NCI-H510A (cell line): ENCODE measurements around the gene BAZ1B.
"Not testable (repeated sequence)": the region's sequence is repeated elsewhere in the genome, so short reads cannot be mapped to it uniquely, and the experiment has no call there.

Experiments
- DNase-seq: peaks from one replicate; lab custom pipeline; 2025; lab: John Stamatoyannopoulos, UW

The BAZ1B gene

GRCh38 chr7:73443548-73444255 lies 78.4 kb downstream of the BAZ1B start:
- DNase-seq = no peak

- no peak for DNase-seq
Observed at GRCh38 chr7:73442903-73443500, 79.1 kb downstream of the BAZ1B start.

GRCh38 chr7:73442222-73442902 lies 79.7 kb downstream of the BAZ1B start:
- peak; percentile 55 for DNase-seq

- no peak for DNase-seq
Observed at GRCh38 chr7:73439410-73439704, 82.7 kb downstream of the BAZ1B start.

- no peak for DNase-seq
Observed at GRCh38 chr7:73438547-73439409, 83.3 kb downstream of the BAZ1B start.

- no peak for DNase-seq
Observed at GRCh38 chr7:73437621-73438416, 84.3 kb downstream of the BAZ1B start.

GRCh38 chr7:73437091-73437490 lies 85.0 kb downstream of the BAZ1B start:
- no peak for DNase-seq

- DNase-seq = no peak
Observed at GRCh38 chr7:73436031-73436929, 85.8 kb downstream of the BAZ1B start.

GRCh38 chr7:73435471-73436009 lies 86.6 kb downstream of the BAZ1B start:
- DNase-seq = no peak

GRCh38 chr7:73434701-73435069 lies 87.4 kb downstream of the BAZ1B start:
- DNase-seq = no peak

GRCh38 chr7:73433924-73434700 lies 88.0 kb downstream of the BAZ1B start:
- DNase-seq = no peak

GRCh38 chr7:73432676-73433075 lies 89.4 kb downstream of the BAZ1B start:
- DNase-seq = no peak

GRCh38 chr7:73431041-73431835 lies 90.9 kb downstream of the BAZ1B start:
- no peak for DNase-seq

GRCh38 chr7:73430540-73430939 lies 91.6 kb downstream of the BAZ1B start:
- not testable (repeated sequence) for DNase-seq

- no peak for DNase-seq
Observed at GRCh38 chr7:73429622-73430505, 92.2 kb downstream of the BAZ1B start.

- DNase-seq = peak; percentile 79
Observed at GRCh38 chr7:73429215-73429614, 92.9 kb downstream of the BAZ1B start.

GRCh38 chr7:73427902-73428787 lies 93.9 kb downstream of the BAZ1B start:
- no peak for DNase-seq
